Measurements from ENCODE around the gene KPNA6.
"Not testable (repeated sequence)": the region's sequence is repeated elsewhere in the genome, so short reads cannot be mapped to it uniquely, and the experiment has no call there.

- TF ChIP-seq CTCF (conservative IDR thresholded peaks at IDR 0.05; ENCODE audit: low read depth, low read length); RAD21 (IDR thresholded peaks at IDR 0.05; ENCODE audit: low read length); MXI1 (IDR thresholded peaks at IDR 0.05; ENCODE audit: borderline replicate concordance, low read depth, low read length); MAZ (IDR thresholded peaks at IDR 0.05; ENCODE audit: borderline replicate concordance, low read depth, low read length); CEBPB (IDR thresholded peaks at IDR 0.05; ENCODE audit: low read depth, low read length): not testable (repeated sequence)
These were observed 42.0 kb upstream of the KPNA6 start for GRCh38 chr1:32065613-32066488.

All from IMR-90 (cell line).